Type B pancreatic cell (in vitro differentiated cells): ENCODE data around the gene GRM4. TPM values are rescaled to one million over a fixed set of nuclear protein-coding genes. Genes with fewer than 3 reads are reported as not detected.

Experiments
- DNase-seq: peaks from one replicate; pipeline ENCODE4 v3.0.0; 2021; ENCODE audit warnings: mixed read lengths; ENCODE audit not compliant: unreplicated experiment; ENCODE audit errors: extremely low spot score
- H3K27ac Mint-ChIP-seq: 2 replicates; pipeline ENCODE4 v1.8.0; 2021; ENCODE audit warnings: mild to moderate bottlenecking, mixed read lengths
- H3K27me3 Mint-ChIP-seq: 2 replicates; pipeline ENCODE4 v1.8.0; 2021; ENCODE audit warnings: mixed read lengths
- H3K36me3 Mint-ChIP-seq: 2 replicates; pipeline ENCODE4 v1.8.0; 2021; ENCODE audit warnings: mixed read lengths
- H3K4me1 Mint-ChIP-seq: one replicate; pipeline ENCODE4 v1.8.0; 2021; ENCODE audit warnings: mixed read lengths; ENCODE audit not compliant: unreplicated experiment
- H3K4me3 Mint-ChIP-seq: 2 replicates; pipeline ENCODE4 v1.8.0; 2021; ENCODE audit warnings: mild to moderate bottlenecking, mixed read lengths
- H3K9me3 Mint-ChIP-seq: 2 replicates; pipeline ENCODE4 v1.8.0; 2021; ENCODE audit warnings: mixed read lengths
- CTCF ChIP-seq: fragments of 200-600 bp; sonication (generic); conservative IDR thresholded peaks from 2 replicates; pipeline ENCODE4 v1.5.0; 2021; ENCODE audit warnings: antibody characterized with exemption, mild to moderate bottlenecking
- total RNA-seq: library from RNA; stranded (reverse); gene quantifications from 2 replicates; pipeline ENCODE4 v1.2.1, GENCODE V29; 2021; ENCODE audit warnings: low replicate concordance

The GRM4 gene
- total RNA-seq, 1 donor from 2014 or later = 2.2 TPM

- no peak for DNase-seq
- H3K27me3 Mint-ChIP-seq = peaks cover 12% of the 10 kb centered on the region
- H3K27ac Mint-ChIP-seq = no peak overlapping the region
- H3K4me3 Mint-ChIP-seq = no peak overlapping the region
- no peaks in the 10 kb centered on the region for H3K4me1 Mint-ChIP-seq
- H3K36me3 Mint-ChIP-seq = peaks cover 5% of the 10 kb centered on the region
- H3K9me3 Mint-ChIP-seq = no peaks in the 10 kb centered on the region
- TF ChIP-seq CTCF = no peak
Measured at GRCh38 chr6:34039943-34040342, 105.9 kb downstream of the GRM4 start.

GRCh38 chr6:34037151-34037550 is 108.7 kb downstream of the GRM4 start:
- Mint-ChIP-seq H3K9me3 (no peaks in the 10 kb centered on the region), H3K4me3 (no peak overlapping the region), H3K27me3 (peaks cover 6% of the 10 kb centered on the region), H3K36me3 (no peaks in the 10 kb centered on the region), H3K4me1 (peaks cover 2% of the 10 kb centered on the region), H3K27ac (no peak overlapping the region)
- no peak for DNase-seq
- TF ChIP-seq CTCF = no peak

- H3K36me3 Mint-ChIP-seq = no peaks in the 10 kb centered on the region
- no peaks in the 10 kb centered on the region for H3K9me3 Mint-ChIP-seq
Measured at GRCh38 chr6:34036357-34037069, 109.4 kb downstream of the GRM4 start.

GRCh38 chr6:34035704-34036356 is 110.1 kb downstream of the GRM4 start:
- TF ChIP-seq CTCF = no peak
- H3K27ac Mint-ChIP-seq = no peak overlapping the region
- H3K9me3 Mint-ChIP-seq = no peaks in the 10 kb centered on the region
- no peak overlapping the region for H3K4me3 Mint-ChIP-seq
- peaks cover 10% of the 10 kb centered on the region for H3K27me3 Mint-ChIP-seq
- peaks cover 6% of the 10 kb centered on the region for H3K4me1 Mint-ChIP-seq
- DNase-seq = no peak
- H3K36me3 Mint-ChIP-seq = no peaks in the 10 kb centered on the region

More at GRCh38 chr6:34036357-34037069, 109.4 kb downstream of the GRM4 start:
- Mint-ChIP-seq H3K4me1 (peaks cover 6% of the 10 kb centered on the region), H3K27me3 (peaks cover 10% of the 10 kb centered on the region), H3K27ac (no peak overlapping the region), H3K4me3 (no peak overlapping the region)
- no peak for DNase-seq
- TF ChIP-seq CTCF = no peak

- Mint-ChIP-seq H3K4me1 (peaks cover 6% of the 10 kb centered on the region), H3K27me3 (peaks cover 10% of the 10 kb centered on the region), H3K4me3 (no peak overlapping the region), H3K27ac (no peak overlapping the region), H3K36me3 (no peaks in the 10 kb centered on the region), H3K9me3 (no peaks in the 10 kb centered on the region)
- DNase-seq = no peak
- no peak for TF ChIP-seq CTCF
Measured at GRCh38 chr6:34035161-34035560, 110.7 kb downstream of the GRM4 start.
